NCI-H1105 treated with DMSO at 0.1 percent for 48 hours (cell line): ENCODE measurements around the gene LIMCH1.
A peak's percentile ranks its signal among the peaks of the same experiment; 100 is the strongest.
"Not testable (repeated sequence)": the region's sequence is repeated elsewhere in the genome, so short reads cannot be mapped to it uniquely, and the experiment has no call there.

ENCODE experiments used
- DNase-seq: peaks from one replicate; lab custom pipeline; 2025; lab: John Stamatoyannopoulos, UW

LIMCH1 gene

GRCh38 chr4:41538017-41538733 lies at the start of gene LIMCH1:
Gene LIMCH1, plus strand, starts transcription at chr4:41538157. Its CDS starts 67,839 bp downstream, at chr4:41605996.
- DNase-seq: no peak

GRCh38 chr4:41491081-41491576 lies 46.8 kb upstream of the LIMCH1 start:
- DNase-seq: not testable (repeated sequence)

GRCh38 chr4:41496977-41497376 lies 41.0 kb upstream of the LIMCH1 start:
- DNase-seq: no peak

GRCh38 chr4:41498177-41498576 lies 39.8 kb upstream of the LIMCH1 start:
- no peak for DNase-seq

- DNase-seq: no peak
Measured at GRCh38 chr4:41504167-41504818, 33.7 kb upstream of the LIMCH1 start.

- DNase-seq: peak; percentile 66
Measured at GRCh38 chr4:41505161-41505661, 32.7 kb upstream of the LIMCH1 start.

- no peak for DNase-seq
Measured at GRCh38 chr4:41506130-41506529, 31.8 kb upstream of the LIMCH1 start.

- no peak for DNase-seq
Measured at GRCh38 chr4:41507291-41507947, 30.5 kb upstream of the LIMCH1 start.

- peak; percentile 43 for DNase-seq
Measured at GRCh38 chr4:41509451-41509866, 28.5 kb upstream of the LIMCH1 start.

- DNase-seq: no peak
Measured at GRCh38 chr4:41510179-41510578, 27.8 kb upstream of the LIMCH1 start.

- DNase-seq: no peak
Measured at GRCh38 chr4:41512136-41512535, 25.8 kb upstream of the LIMCH1 start.

GRCh38 chr4:41512596-41512995 lies 25.4 kb upstream of the LIMCH1 start:
- DNase-seq: no peak

GRCh38 chr4:41514169-41514568 lies 23.8 kb upstream of the LIMCH1 start:
- DNase-seq: no peak

GRCh38 chr4:41514766-41515481 lies 23.0 kb upstream of the LIMCH1 start:
- no peak for DNase-seq

GRCh38 chr4:41517121-41517520 lies 20.8 kb upstream of the LIMCH1 start:
- DNase-seq: no peak

- no peak for DNase-seq
Measured at GRCh38 chr4:41517747-41518146, 20.2 kb upstream of the LIMCH1 start.

GRCh38 chr4:41524425-41524824 lies 13.5 kb upstream of the LIMCH1 start:
- DNase-seq: no peak

- DNase-seq: no peak
Measured at GRCh38 chr4:41525129-41525528, 12.8 kb upstream of the LIMCH1 start.

GRCh38 chr4:41526628-41527027 lies 11.3 kb upstream of the LIMCH1 start:
- no peak for DNase-seq

GRCh38 chr4:41528512-41529205 lies 9.3 kb upstream of the LIMCH1 start:
- DNase-seq: no peak

- no peak for DNase-seq
Measured at GRCh38 chr4:41530741-41531140, 7.2 kb upstream of the LIMCH1 start.
